HEK293T (cell line): Measurements from ENCODE around the gene ZSCAN10.

ENCODE experiments used
- BHLHE40 ChIP-seq: fragments of 450-650 bp; IDR thresholded peaks from 2 replicates; pipeline ENCODE4 v1.6.1; 2016; ENCODE audit warnings: mild to moderate bottlenecking, moderate library complexity, borderline replicate concordance
- CTBP1 ChIP-seq: fragments of 450-650 bp; IDR thresholded peaks from 2 replicates; pipeline ENCODE4 v1.6.1; 2016; ENCODE audit warnings: borderline replicate concordance
- ELF4 ChIP-seq: fragments of 450-650 bp; IDR thresholded peaks from 2 replicates; pipeline ENCODE4 v1.6.1; 2017; ENCODE audit warnings: antibody characterized with exemption
- FOXK2 ChIP-seq: fragments of 450-650 bp; IDR thresholded peaks from 2 replicates; pipeline ENCODE4 v1.6.1; 2016; ENCODE audit warnings: mild to moderate bottlenecking
- FOXM1 ChIP-seq: fragments of 450-650 bp; IDR thresholded peaks from 2 replicates; pipeline ENCODE4 v1.6.1; 2017; ENCODE audit warnings: mild to moderate bottlenecking, borderline replicate concordance
- LEF1 ChIP-seq: fragments of 450-650 bp; IDR thresholded peaks from 2 replicates; pipeline ENCODE4 v1.6.1; 2017; ENCODE audit warnings: mild to moderate bottlenecking, borderline replicate concordance
- NFRKB ChIP-seq: fragments of 450-650 bp; IDR thresholded peaks from 2 replicates; pipeline ENCODE4 v1.6.1; 2016; ENCODE audit warnings: mild to moderate bottlenecking, moderate library complexity
- SP1 ChIP-seq: fragments of 450-650 bp; IDR thresholded peaks from 2 replicates; pipeline ENCODE4 v1.6.1; 2017
- SUZ12 ChIP-seq: fragments of 450-650 bp; IDR thresholded peaks from 2 replicates; pipeline ENCODE4 v1.6.1; 2016; ENCODE audit warnings: mild to moderate bottlenecking
- TARDBP ChIP-seq: fragments of 450-650 bp; IDR thresholded peaks from 2 replicates; pipeline ENCODE4 v1.6.1; 2016
- ZNF384 ChIP-seq: fragments of 450-650 bp; IDR thresholded peaks from 2 replicates; pipeline ENCODE4 v1.6.1; 2016

GRCh38 chr16:3085868-3086595, 13.1 kb downstream of the ZSCAN10 start:
- no peak for TF ChIP-seq SUZ12
- TF ChIP-seq FOXK2 = no peak
- no peak for TF ChIP-seq FOXM1
- no peak for TF ChIP-seq TARDBP
- TF ChIP-seq NFRKB = no peak
- no peak for TF ChIP-seq BHLHE40
- no peak for TF ChIP-seq ZNF384
- TF ChIP-seq SP1 = no peak
- no peak for TF ChIP-seq ELF4
- no peak for TF ChIP-seq CTBP1
- TF ChIP-seq LEF1 = no peak
